IgD-negative memory B cell (primary cell): ENCODE results near the gene EXOC3L1. TPM values are rescaled to one million over a fixed set of nuclear protein-coding genes. Genes with fewer than 3 reads are reported as not detected.

Experiments used
- H3K27ac Mint-ChIP-seq, 3 donors: one replicate each; pipeline ENCODE4 v1.8.0; 2020 to 2022; ENCODE audit warnings: mild to moderate bottlenecking in 3 of 3, mixed read lengths in 3 of 3, moderate library complexity in 1 of 3
- H3K27me3 Mint-ChIP-seq: one replicate; pipeline ENCODE4 v1.8.0; 2021; ENCODE audit warnings: mixed read lengths
- H3K36me3 Mint-ChIP-seq: one replicate; pipeline ENCODE4 v1.8.0; 2020; ENCODE audit warnings: mild to moderate bottlenecking, mixed read lengths
- H3K4me1 Mint-ChIP-seq, 3 donors: one replicate each; pipeline ENCODE4 v1.8.0; 2020 to 2022; ENCODE audit warnings: mixed read lengths in 3 of 3, mild to moderate bottlenecking in 1 of 3
- H3K4me3 Mint-ChIP-seq, 4 donors: one replicate each; pipeline ENCODE4 v1.8.0; 2020 to 2022; ENCODE audit warnings: mild to moderate bottlenecking in 4 of 4, mixed read lengths in 4 of 4, moderate library complexity in 3 of 4
- H3K9me3 Mint-ChIP-seq, 3 donors: one replicate each; pipeline ENCODE4 v1.8.0; 2020 to 2021; ENCODE audit warnings: mixed read lengths in 3 of 3, mild to moderate bottlenecking in 1 of 3
- polyA plus RNA-seq: library from polyadenylated mRNA; unstranded; fragments of 300-500 nt; fragmentation: Illumina TruSeq; gene quantifications from one replicate; pipeline ENCODE4 v1.2.3, GENCODE V29; 2021

The EXOC3L1 gene
- polyA plus RNA-seq, 1 donor from 2014 or later = not detected

GRCh38 chr16:67228034-67228785, 38.3 kb upstream of the EXOC3L1 start:
- Mint-ChIP-seq H3K27me3 (no peaks in the 10 kb centered on the region), H3K4me3 (peak overlapping the region; percentile 94 to 100 (median 97)), H3K36me3 (peaks cover 6% of the 10 kb centered on the region), H3K4me1 (peaks cover 5 to 18% (median 13%) of the 10 kb centered on the region in 3 donors), H3K9me3 (no peaks in the 10 kb centered on the region), H3K27ac (peak overlapping the region in 1 of 3 donors; percentile 84)

DNA sequence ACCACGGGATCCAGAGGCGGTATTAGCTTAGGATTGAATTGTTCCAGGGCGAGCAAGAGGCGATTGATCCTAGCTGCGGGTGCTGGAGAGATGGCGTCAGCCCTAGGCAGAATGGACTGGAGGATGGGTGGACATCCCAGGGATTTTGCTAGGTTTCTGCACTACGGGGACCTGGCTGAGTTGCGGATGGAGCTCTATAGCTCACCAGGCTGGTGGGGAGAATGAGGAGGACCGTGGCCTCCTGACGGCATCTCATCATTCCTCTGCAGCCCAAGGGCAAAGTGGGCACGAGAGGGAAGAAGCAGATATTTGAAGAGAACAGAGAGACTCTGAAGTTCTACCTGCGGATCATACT, 37.6 kb upstream of the EXOC3L1 start:
- Mint-ChIP-seq H3K9me3 (no peaks in the 10 kb centered on the region), H3K36me3 (peaks cover 6% of the 10 kb centered on the region), H3K4me1 (peaks cover 5 to 18% (median 13%) of the 10 kb centered on the region in 3 donors), H3K27ac (peak overlapping the region; percentile 81 to 97 (median 84)), H3K4me3 (peak overlapping the region; percentile 94 to 100 (median 97)), H3K27me3 (no peaks in the 10 kb centered on the region)

DNA sequence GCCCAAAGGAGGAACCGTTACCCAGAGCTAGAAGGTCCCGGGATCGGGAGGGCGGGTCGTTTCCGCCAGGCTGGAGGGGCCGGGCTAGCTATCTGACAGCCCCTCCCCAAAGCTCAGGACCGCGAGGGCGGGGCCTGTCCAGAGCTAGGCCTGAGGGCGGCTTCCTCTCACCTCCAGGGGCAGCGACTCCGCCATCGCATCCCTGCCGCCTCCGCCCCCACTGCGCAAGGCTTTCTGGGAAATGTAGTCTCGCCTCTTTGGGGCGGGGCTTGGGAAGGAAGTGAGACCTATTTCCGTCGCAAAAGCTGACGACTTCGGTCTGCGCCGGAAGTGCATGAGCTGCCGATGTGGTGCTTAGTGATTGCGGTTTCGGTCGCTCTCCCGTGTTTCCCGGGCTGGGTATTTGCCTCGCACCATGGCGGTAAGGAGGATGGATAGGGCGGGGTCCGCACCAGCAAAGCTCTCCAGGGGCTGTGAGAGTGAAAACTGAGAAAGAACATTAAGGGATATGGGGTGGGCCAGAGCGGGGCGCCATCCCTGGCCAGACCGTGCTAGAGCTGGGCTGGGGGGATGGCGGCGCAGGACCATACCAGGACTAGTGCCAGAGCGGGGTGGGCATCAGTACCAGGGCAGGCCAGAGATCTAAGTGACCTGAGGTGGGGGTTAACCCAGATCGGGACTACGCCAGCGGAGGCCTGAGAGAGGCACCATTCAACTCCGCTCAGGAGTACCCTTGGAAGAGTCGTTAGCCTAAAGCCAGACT, 37.0 kb upstream of the EXOC3L1 start, which contains the start of gene TMEM208:
Gene TMEM208, plus strand, starts transcription at position 327 of the 763 bp plus-strand sequence. Its CDS starts 89 bp downstream, at position 416.
- Mint-ChIP-seq H3K4me3 (peak within 1 kb of the TSS; percentile 94 to 100 (median 97)), H3K36me3 (peaks cover 6% of the 10 kb centered on the region), H3K4me1 (peaks cover 5 to 18% (median 13%) of the 10 kb centered on the region in 3 donors), H3K27me3 (no peaks in the 10 kb centered on the region), H3K9me3 (no peaks in the 10 kb centered on the region), H3K27ac (peak within 1 kb of the TSS; percentile 81 to 97 (median 84))

- Mint-ChIP-seq H3K27ac (peak overlapping the region; percentile 81 to 97 (median 84)), H3K4me1 (peaks cover 5 to 18% (median 13%) of the 10 kb centered on the region in 3 donors), H3K4me3 (peak overlapping the region; percentile 94 to 100 (median 97)), H3K27me3 (no peaks in the 10 kb centered on the region), H3K9me3 (no peaks in the 10 kb centered on the region), H3K36me3 (peaks cover 6% of the 10 kb centered on the region)
Observed at GRCh38 chr16:67226295-67226803, 36.4 kb upstream of the EXOC3L1 start.

- Mint-ChIP-seq H3K36me3 (peaks cover 4% of the 10 kb centered on the region), H3K4me3 (no peak overlapping the region), H3K27ac (no peak overlapping the region), H3K9me3 (no peaks in the 10 kb centered on the region), H3K27me3 (no peaks in the 10 kb centered on the region), H3K4me1 (peaks cover 5 to 20% (median 13%) of the 10 kb centered on the region in 3 donors)
Observed at GRCh38 chr16:67223992-67224391, 34.1 kb upstream of the EXOC3L1 start.

DNA sequence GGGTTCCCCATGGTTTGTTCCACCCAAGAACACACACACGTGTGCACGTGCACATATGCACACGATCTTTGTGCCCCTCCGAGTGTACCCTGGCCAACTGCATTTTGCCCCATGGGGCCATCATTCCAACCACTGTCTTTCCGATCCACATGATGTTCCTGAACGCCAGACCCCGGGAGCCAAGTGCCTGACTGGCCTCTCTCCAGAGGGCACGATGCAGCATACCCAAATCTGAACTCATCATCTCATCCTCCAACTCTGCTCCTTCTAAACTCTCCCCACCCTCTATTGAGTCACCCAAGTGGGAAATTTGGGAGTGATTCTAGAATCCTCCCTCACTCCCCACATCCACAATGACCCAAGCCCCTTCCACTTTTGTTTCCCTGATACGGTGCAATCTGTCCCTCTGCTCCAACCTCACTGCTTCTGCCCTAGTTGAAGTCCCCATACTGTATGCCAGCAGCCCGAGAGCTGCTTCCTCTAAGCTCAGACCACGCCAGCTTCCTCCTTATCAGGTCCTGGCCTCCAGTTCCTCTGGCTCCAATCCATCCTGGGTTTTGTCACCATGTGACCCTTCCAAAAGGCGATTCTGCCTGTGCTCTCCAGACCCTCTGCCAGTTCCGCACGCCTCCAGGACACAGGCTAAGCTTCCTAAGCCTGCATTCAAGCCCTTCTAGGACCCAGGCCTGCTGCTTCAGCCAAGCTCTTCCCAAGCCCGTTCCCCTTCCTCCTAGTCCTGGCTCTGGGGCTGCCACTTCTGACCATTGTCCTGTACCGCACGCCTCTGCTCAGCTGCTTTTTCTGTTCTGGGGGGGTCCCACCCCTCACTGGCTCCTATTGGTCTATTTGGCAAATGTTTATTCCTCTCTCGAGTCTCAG, 26.9 kb upstream of the EXOC3L1 start:
- Mint-ChIP-seq H3K27ac (no peak overlapping the region), H3K4me1 (peaks cover 0 to 2% (median 0%) of the 10 kb centered on the region in 3 donors), H3K36me3 (no peaks in the 10 kb centered on the region), H3K4me3 (no peak overlapping the region), H3K27me3 (no peaks in the 10 kb centered on the region), H3K9me3 (no peaks in the 10 kb centered on the region)

- no peaks in the 10 kb centered on the region for H3K27me3 Mint-ChIP-seq
- H3K4me3 Mint-ChIP-seq = no peak overlapping the region
- no peaks in the 10 kb centered on the region for H3K4me1 Mint-ChIP-seq
- no peaks in the 10 kb centered on the region for H3K9me3 Mint-ChIP-seq
- no peak overlapping the region for H3K27ac Mint-ChIP-seq
- H3K36me3 Mint-ChIP-seq = no peaks in the 10 kb centered on the region
Observed at GRCh38 chr16:67215706-67216105, 25.8 kb upstream of the EXOC3L1 start.

DNA sequence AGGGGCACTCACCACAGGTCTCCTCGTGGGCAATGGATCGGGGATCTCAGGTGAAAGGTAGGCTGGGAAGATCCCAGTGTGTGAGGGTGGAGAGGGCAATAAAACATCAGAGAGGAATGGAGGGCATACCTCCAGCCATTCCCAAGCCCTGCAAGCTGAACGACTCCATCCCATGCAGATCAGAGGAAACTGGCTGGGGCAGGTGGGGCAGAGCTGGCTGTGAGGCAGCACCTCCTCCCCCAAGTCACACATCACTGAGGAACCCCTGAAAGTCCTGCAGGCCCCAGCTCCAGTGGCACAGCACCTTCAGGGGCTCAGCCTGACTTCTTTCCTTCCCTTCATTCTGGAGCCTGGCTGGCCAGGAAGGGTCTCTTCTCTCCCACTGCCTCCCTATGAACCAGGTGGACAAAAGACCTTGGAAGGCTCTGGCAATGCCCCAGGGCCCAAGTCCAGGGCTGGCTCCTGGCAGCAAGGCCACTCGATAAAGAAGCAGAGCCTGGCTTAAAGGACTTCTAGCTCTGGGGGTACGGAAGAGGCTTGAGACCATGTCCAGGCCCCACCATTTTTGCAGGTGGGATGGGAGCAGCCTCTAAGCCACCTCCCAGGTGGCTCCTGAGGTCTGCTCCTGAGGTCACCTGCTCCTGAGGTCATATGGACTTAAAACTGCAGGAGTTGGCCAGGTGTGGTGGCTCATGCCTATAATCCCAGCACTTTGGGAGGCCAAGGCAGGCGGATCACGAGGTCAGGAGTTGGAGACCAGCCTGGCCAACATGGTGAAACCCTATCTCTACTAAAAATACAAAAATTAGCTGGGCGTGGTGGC, 23.5 kb upstream of the EXOC3L1 start:
- Mint-ChIP-seq H3K4me3 (no peak overlapping the region), H3K4me1 (no peaks in the 10 kb centered on the region), H3K27me3 (no peaks in the 10 kb centered on the region), H3K27ac (no peak overlapping the region), H3K9me3 (no peaks in the 10 kb centered on the region), H3K36me3 (no peaks in the 10 kb centered on the region)

DNA sequence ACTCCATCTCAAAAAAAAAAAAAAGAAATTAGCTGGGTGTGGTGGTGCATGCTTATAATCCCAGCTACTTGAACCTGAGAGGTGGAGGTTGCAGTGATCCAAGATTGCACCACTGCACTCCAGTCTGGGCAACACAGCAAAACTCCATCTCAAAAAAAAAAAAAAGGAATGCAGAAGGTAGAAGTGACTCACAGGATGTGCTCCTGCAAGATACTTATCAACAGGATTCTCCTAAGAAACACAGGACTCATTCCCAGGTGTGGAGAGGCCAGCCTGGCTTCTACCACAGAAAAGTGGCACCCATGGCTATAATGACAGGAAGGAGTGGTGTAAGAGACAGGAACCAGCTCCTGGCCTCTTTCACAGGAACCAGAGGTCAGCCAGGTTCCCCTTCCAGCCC, 22.8 kb upstream of the EXOC3L1 start:
- Mint-ChIP-seq H3K4me1 (no peaks in the 10 kb centered on the region), H3K27ac (no peak overlapping the region), H3K27me3 (no peaks in the 10 kb centered on the region), H3K9me3 (no peaks in the 10 kb centered on the region), H3K4me3 (no peak overlapping the region), H3K36me3 (no peaks in the 10 kb centered on the region)

GRCh38 chr16:67211674-67212073, 21.7 kb upstream of the EXOC3L1 start:
- Mint-ChIP-seq H3K27me3 (no peaks in the 10 kb centered on the region), H3K27ac (no peak overlapping the region), H3K36me3 (no peaks in the 10 kb centered on the region), H3K9me3 (no peaks in the 10 kb centered on the region), H3K4me1 (no peaks in the 10 kb centered on the region), H3K4me3 (no peak overlapping the region)

DNA sequence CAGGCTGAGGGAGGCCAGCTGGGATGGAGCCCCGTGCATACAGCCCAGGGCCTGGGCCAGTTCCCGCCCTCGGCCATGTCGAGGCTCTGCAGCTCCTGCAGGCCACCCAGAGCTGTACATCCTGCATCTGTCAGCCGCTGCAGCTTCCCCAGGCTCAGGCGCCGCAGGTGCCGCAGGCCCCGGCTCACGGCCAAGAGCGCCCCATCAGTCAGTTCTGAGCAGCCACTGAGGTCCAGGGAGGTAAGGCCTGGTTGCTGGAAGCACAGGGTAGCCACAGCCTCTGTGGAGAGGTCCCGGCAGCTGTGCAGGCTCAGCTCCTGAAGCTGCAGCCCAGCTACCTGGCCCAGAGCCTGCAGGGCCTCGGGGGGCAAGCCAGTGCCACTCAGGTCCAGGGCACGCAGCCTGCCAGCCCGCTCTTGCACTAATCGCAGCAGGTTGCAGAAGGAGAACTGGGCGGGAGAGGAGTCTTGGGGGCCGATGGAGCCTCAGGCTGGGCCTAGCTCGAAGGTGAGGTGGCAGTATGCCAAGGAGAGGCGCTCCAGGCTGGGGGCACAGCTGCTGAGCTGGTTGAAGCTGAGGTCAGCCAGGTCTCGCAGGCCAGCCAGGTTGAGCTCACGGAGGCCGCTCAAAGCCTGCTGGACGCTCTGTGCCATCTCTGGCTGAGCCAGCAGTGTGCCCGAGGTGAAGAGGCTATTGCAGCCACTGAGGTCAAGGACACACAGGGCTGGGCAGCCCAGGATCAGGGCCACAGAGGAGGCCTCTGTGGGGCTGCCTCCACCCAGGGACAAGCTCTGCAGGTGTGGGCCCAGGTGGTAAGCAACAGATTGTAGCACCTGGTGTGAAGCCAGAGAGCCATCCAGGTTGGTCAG, 20.4 kb upstream of the EXOC3L1 start:
- Mint-ChIP-seq H3K36me3 (no peaks in the 10 kb centered on the region), H3K27ac (no peak overlapping the region), H3K9me3 (no peaks in the 10 kb centered on the region), H3K4me1 (no peaks in the 10 kb centered on the region), H3K27me3 (no peaks in the 10 kb centered on the region), H3K4me3 (no peak overlapping the region)

- no peaks in the 10 kb centered on the region for H3K4me1 Mint-ChIP-seq
- no peak overlapping the region for H3K27ac Mint-ChIP-seq
- no peaks in the 10 kb centered on the region for H3K36me3 Mint-ChIP-seq
- no peaks in the 10 kb centered on the region for H3K27me3 Mint-ChIP-seq
- H3K9me3 Mint-ChIP-seq = no peaks in the 10 kb centered on the region
- no peak overlapping the region for H3K4me3 Mint-ChIP-seq
Observed at GRCh38 chr16:67209565-67209964, 19.6 kb upstream of the EXOC3L1 start.

GRCh38 chr16:67208154-67208896, 18.4 kb upstream of the EXOC3L1 start:
- no peaks in the 10 kb centered on the region for H3K4me1 Mint-ChIP-seq
- no peaks in the 10 kb centered on the region for H3K36me3 Mint-ChIP-seq
- no peaks in the 10 kb centered on the region for H3K9me3 Mint-ChIP-seq
- no peak overlapping the region for H3K27ac Mint-ChIP-seq
- H3K27me3 Mint-ChIP-seq = no peaks in the 10 kb centered on the region
- no peak overlapping the region for H3K4me3 Mint-ChIP-seq
